Neural cell (in vitro differentiated cells): ENCODE data around the gene ZCWPW1. TPM values are rescaled to one million over a fixed set of nuclear protein-coding genes. Genes with fewer than 3 reads are reported as not detected.

Experiments
- H2AFZ ChIP-seq: fragments of 200-600, 300-800 bp; sonication (generic), shearing (Covaris generic); 2 replicates; pipeline ENCODE4 v1.6.0; 2014; ENCODE audit warnings: low read depth, mild to moderate bottlenecking, antibody characterized with exemption, low read length, moderate library complexity
- H3F3A ChIP-seq: fragments of 200-600 bp; shearing (Covaris generic); 2 replicates; pipeline ENCODE4 v1.6.1; 2016; ENCODE audit warnings: mild to moderate bottlenecking, moderate library complexity, mixed read lengths, antibody characterized with exemption, low read length; ENCODE audit not compliant: insufficient read depth, poor library complexity, severe bottlenecking
- H3K27ac ChIP-seq: fragments of 200-600, 300-800 bp; sonication (generic), shearing (Covaris generic); 2 replicates; pipeline ENCODE4 v1.5.1; 2014; ENCODE audit warnings: mild to moderate bottlenecking, low read length, moderate library complexity
- H3K27me3 ChIP-seq: fragments of 300-800, 200-600 bp; sonication (generic), shearing (Covaris generic); 2 replicates; pipeline ENCODE4 v1.6.0; 2014; ENCODE audit warnings: mild to moderate bottlenecking, low read depth, low read length, moderate library complexity; ENCODE audit not compliant: insufficient read depth
- H3K36me3 ChIP-seq: fragments of 300-800, 200-600 bp; sonication (generic), shearing (Covaris generic); 2 replicates; pipeline ENCODE4 v1.5.1; 2014; ENCODE audit warnings: mild to moderate bottlenecking, antibody characterized with exemption, low read length, moderate library complexity; ENCODE audit not compliant: insufficient read depth
- H3K4me2 ChIP-seq: fragments of 300-800, 200-600 bp; sonication (generic), shearing (Covaris generic); 2 replicates; pipeline ENCODE4 v1.6.0; 2014; ENCODE audit warnings: mild to moderate bottlenecking, low read length
- H3K4me3 ChIP-seq: fragments of 300-800, 200-600 bp; sonication (generic), shearing (Covaris generic); 2 replicates; pipeline ENCODE4 v1.5.1; 2014; ENCODE audit warnings: mild to moderate bottlenecking, low read length, moderate library complexity
- H3K79me2 ChIP-seq: fragments of 200-600 bp; shearing (Covaris generic); replicated peaks from 2 replicates; pipeline ENCODE4 v1.6.0; 2014; ENCODE audit warnings: mild to moderate bottlenecking, low read length, moderate library complexity; ENCODE audit not compliant: insufficient read depth
- H3K9ac ChIP-seq: fragments of 300-800, 200-600 bp; sonication (generic), shearing (Covaris generic); 2 replicates; pipeline ENCODE4 v1.6.1; 2016; ENCODE audit warnings: mild to moderate bottlenecking, low read length, mixed read lengths
- H3K9me2 ChIP-seq: fragments of 200-600 bp; shearing (Covaris generic); 2 replicates; pipeline ENCODE4 v1.6.1; 2016; ENCODE audit warnings: mild to moderate bottlenecking, low read length, mixed read lengths; ENCODE audit not compliant: insufficient read depth
- H3K9me3 ChIP-seq: fragments of 200-600, 300-800 bp; sonication (generic), shearing (Covaris generic); 2 replicates; pipeline ENCODE4 v1.6.1; 2016; ENCODE audit warnings: mild to moderate bottlenecking, mixed run types, low read length, moderate library complexity, mixed read lengths
- H4K20me1 ChIP-seq: fragments of 200-600 bp; shearing (Covaris generic); 2 replicates; pipeline ENCODE4 v1.6.1; 2016; ENCODE audit warnings: mild to moderate bottlenecking, mixed run types; ENCODE audit not compliant: insufficient read depth
- EP300 ChIP-seq: fragments of 450-650 bp; conservative IDR thresholded peaks from 2 replicates; pipeline ENCODE4 v1.6.1; 2014; ENCODE audit warnings: antibody characterized with exemption, mild to moderate bottlenecking, moderate library complexity; ENCODE audit not compliant: poor library complexity, severe bottlenecking
- EZH2 ChIP-seq: fragments of 200-600, 300-800 bp; shearing (Covaris generic), sonication (generic); IDR thresholded peaks from 2 replicates; pipeline ENCODE4 v1.6.1; 2014; ENCODE audit warnings: antibody characterized with exemption, low read length, borderline replicate concordance, mild to moderate bottlenecking; ENCODE audit not compliant: insufficient read depth, poor library complexity, severe bottlenecking
- MXI1 ChIP-seq: fragments of 450-650 bp; conservative IDR thresholded peaks from 2 replicates; pipeline ENCODE4 v1.6.1; 2014; ENCODE audit warnings: antibody characterized with exemption, mild to moderate bottlenecking; ENCODE audit not compliant: poor library complexity, severe bottlenecking
- POLR2AphosphoS5 ChIP-seq: IDR thresholded peaks from 2 replicates; pipeline ENCODE4 v1.6.1; 2012
- RAD21 ChIP-seq: fragments of 450-650 bp; conservative IDR thresholded peaks from 2 replicates; pipeline ENCODE4 v1.6.1; 2014; ENCODE audit warnings: antibody characterized with exemption, mild to moderate bottlenecking, moderate library complexity
- SMC3 ChIP-seq: fragments of 450-650 bp; conservative IDR thresholded peaks from 2 replicates; pipeline ENCODE4 v1.6.1; 2014; ENCODE audit warnings: antibody characterized with exemption, mild to moderate bottlenecking, moderate library complexity; ENCODE audit not compliant: poor library complexity
- TAF1 ChIP-seq: IDR thresholded peaks from 2 replicates; pipeline ENCODE4 v1.6.1; 2012; ENCODE audit warnings: low read depth
- polyA plus RNA-seq: library from polyadenylated mRNA; depleted of rRNA; stranded (reverse); fragments of >200 nt; gene quantifications from 2 replicates; pipeline ENCODE4 v1.2.3, GENCODE V29; 2014
- TF ChIP-seq, protein P1 (sequence below): IDR thresholded peaks from 2 replicates; pipeline ENCODE4 v1.6.1; 2012; ENCODE audit warnings: borderline replicate concordance
- TF ChIP-seq, protein P2 (sequence below): fragments of 450-650 bp; IDR thresholded peaks from 2 replicates; pipeline ENCODE4 v1.5.1; 2014; ENCODE audit warnings: antibody characterized with exemption, mild to moderate bottlenecking, moderate library complexity; ENCODE audit not compliant: poor library complexity, severe bottlenecking

The ZCWPW1 gene
- polyA plus RNA-seq, 1 donor from 2014 or later, result 6.8 TPM

- Histone ChIP-seq H3K27ac (no peak within 1 kb of the TSS), H3K4me2 (no peak within 1 kb of the TSS)
Observed at GRCh38 chr7:100373261-100373831, 55.2 kb downstream of the ZCWPW1 start, which contains the start of gene PILRA. TSS of gene PILRA (plus strand) at chr7:100373487. CDS start at chr7:100373657, 170 bp downstream.

GRCh38 chr7:100372694-100373093 is 55.8 kb downstream of the ZCWPW1 start:
- Histone ChIP-seq H3F3A (no peaks in the 10 kb centered on the region), H3K9me2 (no peaks in the 10 kb centered on the region), H3K79me2 (no peaks in the 10 kb centered on the region), H2AFZ (no peak overlapping the region), H3K4me3 (no peak overlapping the region), H3K36me3 (no peaks in the 10 kb centered on the region), H3K9me3 (no peaks in the 10 kb centered on the region), H3K9ac (no peak overlapping the region), H3K27ac (no peak overlapping the region), H3K4me2 (no peak overlapping the region), H3K27me3 (no peaks in the 10 kb centered on the region), H4K20me1 (no peaks in the 10 kb centered on the region)
- TF ChIP-seq, protein P1, sequence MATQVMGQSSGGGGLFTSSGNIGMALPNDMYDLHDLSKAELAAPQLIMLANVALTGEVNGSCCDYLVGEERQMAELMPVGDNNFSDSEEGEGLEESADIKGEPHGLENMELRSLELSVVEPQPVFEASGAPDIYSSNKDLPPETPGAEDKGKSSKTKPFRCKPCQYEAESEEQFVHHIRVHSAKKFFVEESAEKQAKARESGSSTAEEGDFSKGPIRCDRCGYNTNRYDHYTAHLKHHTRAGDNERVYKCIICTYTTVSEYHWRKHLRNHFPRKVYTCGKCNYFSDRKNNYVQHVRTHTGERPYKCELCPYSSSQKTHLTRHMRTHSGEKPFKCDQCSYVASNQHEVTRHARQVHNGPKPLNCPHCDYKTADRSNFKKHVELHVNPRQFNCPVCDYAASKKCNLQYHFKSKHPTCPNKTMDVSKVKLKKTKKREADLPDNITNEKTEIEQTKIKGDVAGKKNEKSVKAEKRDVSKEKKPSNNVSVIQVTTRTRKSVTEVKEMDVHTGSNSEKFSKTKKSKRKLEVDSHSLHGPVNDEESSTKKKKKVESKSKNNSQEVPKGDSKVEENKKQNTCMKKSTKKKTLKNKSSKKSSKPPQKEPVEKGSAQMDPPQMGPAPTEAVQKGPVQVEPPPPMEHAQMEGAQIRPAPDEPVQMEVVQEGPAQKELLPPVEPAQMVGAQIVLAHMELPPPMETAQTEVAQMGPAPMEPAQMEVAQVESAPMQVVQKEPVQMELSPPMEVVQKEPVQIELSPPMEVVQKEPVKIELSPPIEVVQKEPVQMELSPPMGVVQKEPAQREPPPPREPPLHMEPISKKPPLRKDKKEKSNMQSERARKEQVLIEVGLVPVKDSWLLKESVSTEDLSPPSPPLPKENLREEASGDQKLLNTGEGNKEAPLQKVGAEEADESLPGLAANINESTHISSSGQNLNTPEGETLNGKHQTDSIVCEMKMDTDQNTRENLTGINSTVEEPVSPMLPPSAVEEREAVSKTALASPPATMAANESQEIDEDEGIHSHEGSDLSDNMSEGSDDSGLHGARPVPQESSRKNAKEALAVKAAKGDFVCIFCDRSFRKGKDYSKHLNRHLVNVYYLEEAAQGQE, result no peak
- TF ChIP-seq EZH2 (no peak), POLR2AphosphoS5 (no peak), TAF1 (no peak), SMC3 (no peak), MXI1 (no peak), EP300 (no peak), RAD21 (no peak)
- TF ChIP-seq, protein P2, sequence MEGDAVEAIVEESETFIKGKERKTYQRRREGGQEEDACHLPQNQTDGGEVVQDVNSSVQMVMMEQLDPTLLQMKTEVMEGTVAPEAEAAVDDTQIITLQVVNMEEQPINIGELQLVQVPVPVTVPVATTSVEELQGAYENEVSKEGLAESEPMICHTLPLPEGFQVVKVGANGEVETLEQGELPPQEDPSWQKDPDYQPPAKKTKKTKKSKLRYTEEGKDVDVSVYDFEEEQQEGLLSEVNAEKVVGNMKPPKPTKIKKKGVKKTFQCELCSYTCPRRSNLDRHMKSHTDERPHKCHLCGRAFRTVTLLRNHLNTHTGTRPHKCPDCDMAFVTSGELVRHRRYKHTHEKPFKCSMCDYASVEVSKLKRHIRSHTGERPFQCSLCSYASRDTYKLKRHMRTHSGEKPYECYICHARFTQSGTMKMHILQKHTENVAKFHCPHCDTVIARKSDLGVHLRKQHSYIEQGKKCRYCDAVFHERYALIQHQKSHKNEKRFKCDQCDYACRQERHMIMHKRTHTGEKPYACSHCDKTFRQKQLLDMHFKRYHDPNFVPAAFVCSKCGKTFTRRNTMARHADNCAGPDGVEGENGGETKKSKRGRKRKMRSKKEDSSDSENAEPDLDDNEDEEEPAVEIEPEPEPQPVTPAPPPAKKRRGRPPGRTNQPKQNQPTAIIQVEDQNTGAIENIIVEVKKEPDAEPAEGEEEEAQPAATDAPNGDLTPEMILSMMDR, result no peak

More at GRCh38 chr7:100373261-100373831, 55.2 kb downstream of the ZCWPW1 start, which contains the start of gene PILRA:
- no peaks in the 10 kb centered on the region for H3K27me3 ChIP-seq
- no peak within 1 kb of the TSS for H2AFZ ChIP-seq
- no peaks in the 10 kb centered on the region for H4K20me1 ChIP-seq
- H3F3A ChIP-seq, result no peaks in the 10 kb centered on the region
- no peaks in the 10 kb centered on the region for H3K9me3 ChIP-seq
- no peaks in the 10 kb centered on the region for H3K79me2 ChIP-seq
- no peaks in the 10 kb centered on the region for H3K9me2 ChIP-seq
- TF ChIP-seq POLR2AphosphoS5 (no peak), RAD21 (no peak), TAF1 (no peak), SMC3 (no peak), MXI1 (no peak), EP300 (no peak), EZH2 (no peak)
- TF ChIP-seq, protein P1, result no peak
- TF ChIP-seq, protein P2, result no peak
- no peak within 1 kb of the TSS for H3K9ac ChIP-seq
- no peak within 1 kb of the TSS for H3K4me3 ChIP-seq
- H3K36me3 ChIP-seq, result no peaks in the 10 kb centered on the region
